Heart left ventricle (tissue), 16 donors: ENCODE results near the gene TPD52L1. TPM values are rescaled to one million over a fixed set of nuclear protein-coding genes. Genes with fewer than 3 reads are reported as not detected.
A peak's percentile ranks its signal among the peaks of the same experiment; 100 is the strongest.

Experiments used
- ATAC-seq, 4 donors: fragments of 200-7000 bp; cut with Tn5 transposase; one replicate each; pipeline ENCODE4 v1.9.1; 2020 to 2022; ENCODE audit warnings: moderate library complexity in 4 of 4, mild to moderate bottlenecking in 3 of 4, moderate number of reproducible peaks in 1 of 4
- DNase-seq, 5 donors: peaks; one replicate each; pipeline ENCODE4 v3.0.0-alpha.2; 2020
- H3K27ac ChIP-seq, 12 donors: fragments of 200-600 bp; sonication (generic) in 4 of 12; one replicate each; pipeline versions ENCODE4 v1.5.0 to v1.8.0; 2016 to 2022; ENCODE audit warnings: mild to moderate bottlenecking in 2 of 12
- H3K27me3 ChIP-seq, 9 donors: fragments of 200-600 bp; sonication (generic) in 2 of 9; one replicate each; pipeline versions ENCODE4 v1.5.1 to v1.8.0; 2016 to 2022; ENCODE audit warnings: mild to moderate bottlenecking in 3 of 9
- H3K36me3 ChIP-seq, 9 donors: fragments of 200-600 bp; sonication (generic) in 2 of 9; one replicate each; pipeline versions ENCODE4 v1.5.0 to v1.8.0; 2018 to 2022; ENCODE audit warnings: mild to moderate bottlenecking in 2 of 9
- H3K4me1 ChIP-seq, 12 donors: fragments of 200-600 bp; sonication (generic) in 4 of 12; one replicate each; pipeline versions ENCODE4 v1.5.0 to v1.8.0; 2016 to 2022; ENCODE audit warnings: mild to moderate bottlenecking in 3 of 12
- H3K4me3 ChIP-seq, 12 donors: fragments of 200-600 bp; sonication (generic) in 4 of 12; one replicate each; pipeline versions ENCODE4 v1.5.0 to v1.8.0; 2017 to 2022; ENCODE audit warnings: mild to moderate bottlenecking in 9 of 12, moderate library complexity in 4 of 12
- H3K9me3 ChIP-seq, 12 donors: fragments of 200-600 bp; sonication (generic) in 4 of 12; one replicate each; pipeline versions ENCODE4 v1.5.0 to v1.8.0; 2016 to 2022; ENCODE audit warnings: mild to moderate bottlenecking in 1 of 12
- POLR2A ChIP-seq, 2 donors: fragments of 450-650 bp; IDR thresholded peaks; one replicate each; pipeline ENCODE4 v1.6.1; 2017; ENCODE audit warnings: antibody characterized with exemption in 2 of 2, mild to moderate bottlenecking in 2 of 2, moderate library complexity in 2 of 2
- WGBS, 4 donors: extraction: QIAGEN DNeasy Blood & Tissue Kit in 2 of 4; methylation state at CpG; one replicate each; pipeline versions ENCODE4 v1.1.5 to v1.1.7; 2013 to 2018; 5-methylcytosine and 5-hydroxymethylcytosine counted together
- intact Hi-C, 10 donors: fragments of 100-400 bp; cut with DNase I; formaldehyde crosslinking; loops; one replicate each; pipeline versions ENCODE4 v1.11.1 to v1.14.2; 2022
- polyA plus RNA-seq, 2 donors: library from polyadenylated mRNA; stranded (reverse); fragments of 200-250 nt; gene quantifications; one replicate each; pipeline ENCODE4 v1.2.3, GENCODE V29; 2013
- total RNA-seq, 9 donors: library from RNA; depleted of rRNA in 2 of 9; stranded (reverse); fragments of >200 nt in 2 of 9; fragmentation: NEBNext Ultra II Directional in 3 of 9; extraction: Animal tissue kit (Norgen Biotek cat#: 25700) in 3 of 9; gene quantifications; one replicate each; pipeline versions ENCODE4 v1.1.0 to v1.2.4, GENCODE V29; 2016 to 2023
- TF ChIP-seq, protein P1 (sequence below), 12 donors: fragments of 200-600 bp; sonication (generic) in 4 of 12; IDR thresholded peaks; one replicate each; pipeline versions ENCODE4 v1.5.0 to v1.8.0; 2018 to 2022; ENCODE audit warnings: antibody characterized with exemption in 12 of 12, mild to moderate bottlenecking in 5 of 12
- donor health status: ischemic (EF 13 %, LVEDD 7.1; RV severe dilation, severe dysfunction).
- donor health status: healthy with polysubstance abuse.
- donor health status: DM: no; HTN: yes; CAD: no.
- donor health status: DM: no; HTN: no; CAD: no.
- donor health status: ischemic (EF 25% LVEDD 6.9; RV normal size, moderate dysfunction).
- donor health status: ischemic (EF 25% LVEDD 5.7; RV mildly dilated, moderate dysfunction).
- donor health status: healthy.
- donor health status: DM: yes; HTN: yes; CAD: no.
- donor health status: ischemic (EF 35%, LVEDD 5.7; RV mildly dilated, moderate dysfunction).
- donor health status: nonischemic (EF 11% LVEDD 7.7; RV severe dilation, severe dysfunction).
- donor health status: DM: yes; HTN: yes; CAD: no.
- donor health status: PGD.
- donor health status: ischemic (EF 29% LVEDD 5.4; RV normal size, mild dysfunction).
- donor health status: nonischemic (EF 23%, LVEDD 6.1; RV moderate dilation, normal function).

The TPD52L1 gene
- total and polyA plus RNA-seq, 11 donors = 13.0 to 146 (median 69.2) TPM

DNA sequence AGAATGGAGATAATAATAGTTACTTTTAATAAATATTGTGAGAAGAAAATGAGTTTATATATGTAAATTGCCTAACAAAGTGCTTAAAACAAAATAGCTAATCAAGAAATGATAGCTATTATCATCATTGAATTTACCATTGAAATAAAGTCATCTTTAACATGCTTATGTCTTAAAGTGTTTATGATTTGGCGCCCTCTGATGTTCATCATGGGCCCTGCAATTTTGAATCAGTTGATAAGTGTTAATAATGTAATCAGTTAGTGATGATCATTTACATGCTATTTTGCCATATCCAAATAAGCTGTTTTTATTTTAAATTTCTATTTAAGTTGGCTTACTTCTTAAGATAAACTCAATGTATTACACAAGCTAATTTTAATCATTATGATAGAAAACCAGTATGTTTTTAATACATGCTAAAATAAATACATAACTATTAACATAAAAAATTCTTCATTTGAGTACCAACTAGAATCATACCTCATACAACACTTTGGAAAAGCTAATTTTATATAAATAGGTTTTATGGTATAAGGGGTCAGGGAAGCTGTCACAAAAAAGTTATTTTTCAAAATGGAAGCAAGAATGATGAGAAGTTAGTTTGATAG lies 39.2 kb upstream of the TPD52L1 start:
- Histone ChIP-seq H3K27me3 (no peaks in the 10 kb centered on the region), H3K9me3 (peaks cover 0 to 32% (median 26%) of the 10 kb centered on the region in 12 donors), H3K4me3 (no peak overlapping the region), H3K27ac (no peak overlapping the region), H3K4me1 (no peaks in the 10 kb centered on the region), H3K36me3 (no peaks in the 10 kb centered on the region)
- DNase-seq = peak in 1 of 5 donors; percentile 44
- ATAC-seq = peak in 1 of 4 donors; percentile 48
- TF ChIP-seq POLR2A (IDR thresholded peaks at IDR 0.05) = no peak
- TF ChIP-seq, protein P1, sequence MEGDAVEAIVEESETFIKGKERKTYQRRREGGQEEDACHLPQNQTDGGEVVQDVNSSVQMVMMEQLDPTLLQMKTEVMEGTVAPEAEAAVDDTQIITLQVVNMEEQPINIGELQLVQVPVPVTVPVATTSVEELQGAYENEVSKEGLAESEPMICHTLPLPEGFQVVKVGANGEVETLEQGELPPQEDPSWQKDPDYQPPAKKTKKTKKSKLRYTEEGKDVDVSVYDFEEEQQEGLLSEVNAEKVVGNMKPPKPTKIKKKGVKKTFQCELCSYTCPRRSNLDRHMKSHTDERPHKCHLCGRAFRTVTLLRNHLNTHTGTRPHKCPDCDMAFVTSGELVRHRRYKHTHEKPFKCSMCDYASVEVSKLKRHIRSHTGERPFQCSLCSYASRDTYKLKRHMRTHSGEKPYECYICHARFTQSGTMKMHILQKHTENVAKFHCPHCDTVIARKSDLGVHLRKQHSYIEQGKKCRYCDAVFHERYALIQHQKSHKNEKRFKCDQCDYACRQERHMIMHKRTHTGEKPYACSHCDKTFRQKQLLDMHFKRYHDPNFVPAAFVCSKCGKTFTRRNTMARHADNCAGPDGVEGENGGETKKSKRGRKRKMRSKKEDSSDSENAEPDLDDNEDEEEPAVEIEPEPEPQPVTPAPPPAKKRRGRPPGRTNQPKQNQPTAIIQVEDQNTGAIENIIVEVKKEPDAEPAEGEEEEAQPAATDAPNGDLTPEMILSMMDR (IDR thresholded peaks at IDR 0.05) = peak; percentile 78 to 95 (median 88)
- WGBS, 4 donors = 0% methylated on average over 1 of the region's 1 CpG
- intact Hi-C loops = loop anchor here in 7 of 10 donors (1.0 to 10.0 kb wide), 6 partner anchors 150 to 246 kb away; partner anchors contain the start of gene RNF217 (in 3 of the 7)

DNA sequence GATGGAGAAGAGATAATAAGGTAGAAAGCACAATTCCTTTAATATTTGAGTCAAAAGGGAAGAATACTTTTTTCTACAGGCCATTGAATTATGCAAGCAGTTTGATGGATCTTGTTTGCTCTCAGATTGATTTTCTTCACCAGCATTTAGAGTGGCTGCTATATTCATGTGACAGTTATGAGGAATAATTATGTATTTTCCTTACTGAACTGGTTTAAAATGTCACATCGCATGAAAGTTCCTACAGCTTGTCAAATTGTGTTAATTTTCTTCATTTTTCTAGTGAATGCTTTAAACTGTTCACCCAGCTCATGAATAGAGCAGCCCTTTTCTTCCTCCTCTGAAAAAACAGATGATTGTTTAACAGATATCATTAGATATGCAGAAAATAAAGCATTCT lies 37.4 kb upstream of the TPD52L1 start:
- ATAC-seq = no peak
- no peaks in the 10 kb centered on the region for H3K4me1 ChIP-seq
- no peak overlapping the region for H3K4me3 ChIP-seq
- intact Hi-C loops = loop anchor here in 2 of 10 donors (2.0 to 10.0 kb wide), 2 partner anchors 151 to 245 kb away; partner anchors contain the start of gene RNF217 (in 1 of the 2)
- no peak overlapping the region for H3K27ac ChIP-seq
- H3K36me3 ChIP-seq = no peaks in the 10 kb centered on the region
- TF ChIP-seq, protein P1 (IDR thresholded peaks at IDR 0.05) = no peak
- no peak for TF ChIP-seq POLR2A (IDR thresholded peaks at IDR 0.05)
- peaks cover 0 to 15% (median 11%) of the 10 kb centered on the region in 12 donors for H3K9me3 ChIP-seq
- no peaks in the 10 kb centered on the region for H3K27me3 ChIP-seq
- WGBS, 4 donors = 90 to 94% (median 91%) methylated on average over 1 of the region's 1 CpG
- DNase-seq = no peak

DNA sequence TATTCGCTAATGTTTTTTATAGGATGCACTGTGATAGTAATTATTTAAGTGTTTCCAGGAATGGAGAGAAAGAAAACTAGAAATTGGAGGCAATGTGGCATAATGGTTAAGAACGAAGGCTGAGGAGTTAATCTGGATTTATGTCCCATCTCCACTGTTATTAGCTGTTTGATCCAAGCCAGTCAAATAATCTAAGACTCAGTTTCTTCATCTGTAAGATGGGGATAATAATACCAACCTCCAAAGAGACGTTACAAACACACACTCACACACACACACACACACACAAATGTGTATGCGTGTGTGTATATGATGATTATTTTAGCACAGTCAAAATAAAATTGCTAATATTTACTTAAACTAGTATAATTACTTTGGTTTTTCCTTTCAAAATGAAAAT lies 36.9 kb upstream of the TPD52L1 start:
- no peak for ATAC-seq
- no peaks in the 10 kb centered on the region for H3K36me3 ChIP-seq
- H3K27me3 ChIP-seq = no peaks in the 10 kb centered on the region
- H3K9me3 ChIP-seq = peaks cover 0 to 10% (median 6%) of the 10 kb centered on the region in 12 donors
- no peaks in the 10 kb centered on the region for H3K4me1 ChIP-seq
- TF ChIP-seq POLR2A (IDR thresholded peaks at IDR 0.05) = no peak
- TF ChIP-seq, protein P1 (IDR thresholded peaks at IDR 0.05) = no peak
- intact Hi-C loops = loop anchor here in 2 of 10 donors (2.0 to 10.0 kb wide), 2 partner anchors 152 to 246 kb away; partner anchors contain the start of gene RNF217 (in 1 of the 2)
- no peak for DNase-seq
- no peak overlapping the region for H3K27ac ChIP-seq
- 88 to 94% (median 90%) methylated on average over 4 of the region's 4 CpGs for WGBS, 4 donors
- no peak overlapping the region for H3K4me3 ChIP-seq

DNA sequence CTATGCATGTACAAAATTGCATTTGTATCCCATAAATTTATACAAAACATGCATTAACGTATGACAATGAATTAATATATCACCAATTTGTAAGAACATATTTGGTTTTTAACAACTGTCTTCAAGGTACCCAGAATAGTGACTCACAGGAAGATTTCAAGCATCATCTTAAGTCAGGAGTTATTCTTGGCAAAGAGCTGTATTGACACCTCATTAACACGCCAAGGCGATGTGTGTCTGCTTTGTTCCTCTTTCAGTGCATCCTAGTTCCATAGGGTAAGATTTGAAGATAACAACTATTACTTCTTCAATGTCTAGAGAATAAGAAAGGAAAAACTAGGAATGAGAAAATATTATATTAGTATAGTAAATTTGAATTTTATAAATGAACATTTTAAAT lies 35.8 kb upstream of the TPD52L1 start:
- intact Hi-C loops = loop anchor here in 2 of 10 donors (2.0 to 10.0 kb wide), 2 partner anchors 153 to 247 kb away; partner anchors contain the start of gene RNF217 (in 1 of the 2)
- DNase-seq (no peak), ATAC-seq (no peak)
- H3K36me3 ChIP-seq = no peaks in the 10 kb centered on the region
- WGBS, 4 donors = 81 to 91% (median 84%) methylated on average over 3 of the region's 3 CpGs
- TF ChIP-seq, protein P1 (IDR thresholded peaks at IDR 0.05) = no peak
- TF ChIP-seq POLR2A (IDR thresholded peaks at IDR 0.05) = no peak
- no peak overlapping the region for H3K4me3 ChIP-seq
- H3K9me3 ChIP-seq = no peaks in the 10 kb centered on the region
- no peaks in the 10 kb centered on the region for H3K27me3 ChIP-seq
- H3K4me1 ChIP-seq = no peaks in the 10 kb centered on the region
- H3K27ac ChIP-seq = no peak overlapping the region
